HG03521 (cell line): ENCODE results near the gene OR9Q1.

Experiments
- ATAC-seq: cut with Tn5 transposase; IDR thresholded peaks from one replicate; pipeline ENCODE4 v1.9.1; 2021; ENCODE audit warnings: mild to moderate bottlenecking, moderate library complexity; ENCODE audit not compliant: unreplicated experiment

OR9Q1 gene

GRCh38 chr11:58028687-58029411 lies 5.2 kb downstream of the OR9Q1 start:
- ATAC-seq = no peak

GRCh38 chr11:58030653-58031052 lies 7.0 kb downstream of the OR9Q1 start, which contains the start of gene OR6Q1:
OR6Q1 (plus strand) TSS chr11:58030953; CDS start chr11:58030953, 0 bp downstream.
- ATAC-seq = no peak

DNA sequence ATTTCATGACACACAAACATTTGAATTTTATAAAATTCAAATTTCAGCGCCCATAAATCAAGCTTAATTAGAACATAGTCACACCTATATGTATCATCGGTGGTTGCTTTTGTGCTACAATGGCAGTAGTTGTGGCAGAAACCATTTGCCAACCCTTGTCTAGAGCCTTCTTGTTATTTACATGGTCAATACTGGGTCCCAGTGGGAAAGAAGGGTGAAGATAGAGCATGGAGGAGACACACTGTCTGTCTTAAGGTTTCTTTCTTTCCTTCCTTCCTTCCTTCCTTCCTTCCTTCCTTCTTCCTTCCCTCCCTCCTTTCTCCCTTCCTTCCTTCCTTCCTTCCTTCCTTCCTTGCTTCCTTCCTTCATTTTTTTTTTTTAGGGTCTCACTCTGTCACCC lies 10.8 kb downstream of the OR9Q1 start:
- no peak for ATAC-seq

DNA sequence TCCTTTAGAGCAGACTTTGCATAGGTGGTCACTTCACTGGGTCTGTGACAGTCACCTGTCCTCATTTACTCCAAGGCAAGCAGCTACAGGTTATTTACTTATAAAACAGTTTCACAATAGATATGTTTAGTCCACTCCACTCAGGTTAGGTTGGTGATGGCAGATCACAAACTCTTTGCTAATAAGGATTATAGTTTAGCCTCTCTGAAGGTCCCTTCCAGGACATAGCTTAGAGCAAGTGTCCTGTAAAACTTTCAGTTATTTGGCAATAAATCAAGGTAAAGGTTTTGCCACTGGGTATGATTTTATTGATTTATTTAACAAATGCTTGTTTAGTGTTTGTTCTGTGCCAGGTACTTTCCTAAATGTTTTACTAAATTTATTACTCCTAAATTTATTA lies 15.9 kb downstream of the OR9Q1 start:
- ATAC-seq = no peak

DNA sequence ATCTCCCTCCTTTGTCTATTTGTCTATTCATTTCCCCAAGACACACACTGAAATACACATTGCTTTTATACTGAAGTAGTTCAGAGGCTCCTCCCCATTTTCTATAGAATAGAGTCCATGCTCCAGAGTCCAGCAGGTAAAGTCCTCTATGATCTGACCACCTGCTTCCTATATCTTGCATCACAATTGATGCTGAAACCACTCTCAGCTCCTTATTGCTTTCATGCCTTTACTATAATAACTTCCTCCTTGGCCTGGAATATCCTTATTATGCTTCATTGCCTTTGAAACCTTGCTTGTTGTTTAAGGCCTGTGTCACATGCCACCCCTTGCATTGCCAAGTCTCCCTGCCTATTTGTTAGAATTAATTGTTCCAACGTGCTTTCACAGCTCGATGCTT lies 19.7 kb downstream of the OR9Q1 start:
- ATAC-seq = no peak

DNA sequence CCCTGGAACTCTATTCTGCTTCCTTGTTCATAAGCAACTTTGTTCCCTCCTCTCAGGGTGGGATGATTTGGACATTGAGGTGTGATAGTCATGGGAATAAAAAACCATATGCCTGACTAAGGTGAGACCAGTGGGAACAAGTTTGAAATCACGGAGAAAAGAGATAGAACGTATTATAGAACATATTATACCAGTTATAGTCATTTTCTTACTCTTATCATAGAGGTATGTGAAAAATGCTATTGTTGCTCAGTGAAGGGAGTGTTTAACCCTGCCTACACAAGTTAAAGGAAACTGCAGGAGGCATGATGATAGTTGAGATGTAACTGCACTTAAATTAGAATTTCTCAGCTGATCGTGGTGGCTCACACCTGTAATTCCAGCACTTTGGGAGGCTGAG lies 22.6 kb downstream of the OR9Q1 start:
- no peak for ATAC-seq

GRCh38 chr11:58047818-58048217 lies 24.1 kb downstream of the OR9Q1 start:
- no peak for ATAC-seq

- no peak for ATAC-seq
Measured at GRCh38 chr11:58055806-58056401, 32.2 kb downstream of the OR9Q1 start.

- ATAC-seq = no peak
Measured at GRCh38 chr11:58057481-58057880, 33.8 kb downstream of the OR9Q1 start.

DNA sequence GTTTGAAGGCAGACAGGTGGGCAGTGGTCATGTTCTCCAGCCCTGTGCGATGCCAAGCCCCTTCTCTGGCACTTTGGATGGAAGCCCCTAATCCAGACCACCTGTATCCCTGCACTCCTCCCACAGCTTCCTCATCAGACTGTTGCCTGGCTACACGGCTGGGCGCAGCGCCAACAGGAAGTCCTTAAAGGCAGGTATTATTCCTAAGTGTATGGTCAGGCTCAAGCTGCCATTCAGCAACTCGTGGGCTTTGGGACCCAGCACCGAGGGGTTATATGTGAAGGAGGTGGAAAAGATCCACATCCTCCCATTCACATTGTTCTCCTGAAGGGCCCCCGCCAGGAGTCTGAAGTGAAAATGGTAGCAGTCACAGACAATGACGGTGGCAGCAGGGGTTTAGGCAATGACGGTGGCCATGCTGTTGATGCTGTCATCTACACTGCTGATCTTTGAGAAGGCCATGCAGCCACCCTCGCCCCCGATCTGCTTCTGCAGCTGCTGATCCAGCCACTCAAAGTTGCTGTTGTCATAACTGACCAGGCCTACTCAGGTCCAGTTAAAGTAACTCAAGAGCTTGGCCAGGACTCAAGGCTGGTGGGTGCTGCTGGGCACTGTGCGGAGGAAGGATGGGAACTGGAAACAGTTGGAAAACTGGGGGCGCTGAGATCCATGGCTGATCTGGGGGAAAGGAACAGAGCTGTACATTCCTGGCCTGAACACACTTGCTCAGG lies 34.8 kb downstream of the OR9Q1 start:
- no peak for ATAC-seq

DNA sequence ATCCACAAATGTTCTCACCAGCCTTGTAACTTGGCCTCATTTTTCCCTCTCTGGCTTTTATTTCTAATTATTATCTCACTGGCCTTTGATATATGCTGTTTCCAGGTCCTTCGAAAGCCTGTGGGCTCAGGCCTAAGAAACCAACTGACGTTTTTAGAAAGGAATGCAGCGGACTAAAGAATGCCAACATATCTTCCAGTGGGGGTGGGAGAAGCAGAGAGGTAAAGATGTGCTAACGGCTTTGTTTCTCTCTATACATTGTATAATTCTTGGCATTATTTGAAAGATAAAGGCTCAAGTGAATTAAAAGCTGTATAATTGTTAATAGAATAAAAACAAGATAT lies 35.3 kb downstream of the OR9Q1 start:
- no peak for ATAC-seq

GRCh38 chr11:58060535-58060934 lies 36.9 kb downstream of the OR9Q1 start:
- no peak for ATAC-seq

- no peak for ATAC-seq
Measured at GRCh38 chr11:58060939-58061672, 37.4 kb downstream of the OR9Q1 start.

DNA sequence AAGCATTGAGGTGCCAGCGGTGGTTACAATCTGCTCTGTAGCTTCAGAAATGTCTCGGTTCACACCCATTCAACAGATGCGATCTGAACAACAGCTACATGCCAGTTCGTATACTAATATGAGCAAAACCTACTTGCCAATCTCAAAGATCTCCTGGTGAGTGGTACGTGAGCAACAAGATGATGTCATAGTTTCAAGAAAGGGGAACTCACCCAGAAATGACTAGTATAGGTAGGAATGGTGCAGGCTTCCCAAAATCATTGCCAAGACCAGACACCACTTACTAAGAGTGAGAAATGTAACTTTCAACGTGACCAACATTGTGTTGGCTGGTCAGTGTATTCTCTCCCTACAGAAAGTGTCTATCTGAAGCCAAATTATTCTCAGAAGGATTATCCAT lies 38.1 kb downstream of the OR9Q1 start:
- no peak for ATAC-seq

GRCh38 chr11:58067685-58068084 lies 44.0 kb downstream of the OR9Q1 start:
- ATAC-seq = no peak

DNA sequence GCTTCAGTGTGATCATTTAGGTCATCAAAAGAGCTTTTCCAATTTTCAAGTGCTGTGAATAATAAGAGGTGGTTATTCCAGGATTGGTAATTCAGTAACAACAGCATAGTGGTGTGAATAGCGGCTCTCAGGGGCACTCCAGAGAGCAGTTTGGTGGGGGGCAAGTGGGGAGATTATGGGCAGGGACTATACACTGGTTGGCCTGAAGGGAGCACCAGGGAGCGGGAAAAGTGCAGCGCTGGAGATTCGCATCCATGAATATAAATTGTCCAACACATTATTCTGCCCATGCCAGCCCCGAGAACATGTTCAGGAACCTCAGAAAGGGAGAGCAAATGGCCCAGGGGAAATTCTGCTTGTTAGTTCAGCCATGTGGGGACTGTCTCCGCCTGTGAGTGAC lies 45.0 kb downstream of the OR9Q1 start:
- ATAC-seq = no peak

DNA sequence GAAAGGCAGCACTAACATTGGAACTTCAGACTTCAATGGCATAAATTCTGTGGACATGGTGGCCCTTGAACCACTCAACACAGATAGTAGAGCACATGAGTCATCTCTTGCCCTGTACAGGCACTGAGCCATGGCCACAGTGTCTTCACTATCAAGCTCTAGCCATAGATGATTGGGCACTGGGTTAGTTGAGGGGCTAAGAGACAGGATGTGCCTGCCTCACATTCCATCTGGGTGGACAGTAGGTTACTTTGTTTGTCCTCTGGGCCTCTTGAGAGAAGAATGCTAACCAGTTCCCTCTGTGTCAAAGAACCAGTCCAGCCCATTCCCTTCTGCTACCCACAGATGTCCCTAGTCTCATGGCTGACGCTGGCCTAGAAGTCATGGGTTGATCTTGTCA lies 46.9 kb downstream of the OR9Q1 start:
- no peak for ATAC-seq

GRCh38 chr11:58075781-58076180 lies 52.1 kb downstream of the OR9Q1 start:
- ATAC-seq = no peak

- no peak for ATAC-seq
Measured at GRCh38 chr11:58086528-58086927, 62.8 kb downstream of the OR9Q1 start.

GRCh38 chr11:58097437-58097836 lies 73.8 kb downstream of the OR9Q1 start:
- ATAC-seq = no peak

GRCh38 chr11:58121096-58121495 lies 97.4 kb downstream of the OR9Q1 start:
- no peak for ATAC-seq

DNA sequence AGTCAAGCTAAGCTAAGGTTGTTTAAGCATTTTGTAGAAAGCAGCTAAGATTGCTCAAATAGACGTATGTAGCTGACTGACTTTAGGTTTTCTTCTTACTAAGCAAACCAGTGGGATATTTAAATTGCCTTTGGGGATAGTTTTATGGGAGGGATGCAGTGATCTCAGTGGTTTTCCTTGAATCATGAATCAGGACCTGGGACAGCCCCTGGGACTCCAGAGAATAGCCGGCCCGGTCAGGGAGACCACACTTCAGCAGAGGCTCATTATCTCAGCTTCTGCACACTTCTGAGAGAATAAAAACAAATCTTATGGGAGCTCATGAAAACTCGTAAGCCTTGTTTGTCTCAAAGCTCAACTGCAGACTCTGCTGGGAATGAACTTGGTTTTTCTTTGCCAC lies 101.8 kb downstream of the OR9Q1 start, which contains the start of gene OR9I1:
OR9I1 (minus strand) TSS at position 62 of the 400 bp plus-strand sequence. CDS start 6,086 bp downstream, outside the sequence.
- no peak for ATAC-seq
